ENCODE data around the gene CLDN17. TPM values are rescaled to one million over a fixed set of nuclear protein-coding genes. Genes with fewer than 3 reads are reported as not detected.

The CLDN17 gene
- total RNA-seq, 1 experiment from 2014 or later: not detected

DNA sequence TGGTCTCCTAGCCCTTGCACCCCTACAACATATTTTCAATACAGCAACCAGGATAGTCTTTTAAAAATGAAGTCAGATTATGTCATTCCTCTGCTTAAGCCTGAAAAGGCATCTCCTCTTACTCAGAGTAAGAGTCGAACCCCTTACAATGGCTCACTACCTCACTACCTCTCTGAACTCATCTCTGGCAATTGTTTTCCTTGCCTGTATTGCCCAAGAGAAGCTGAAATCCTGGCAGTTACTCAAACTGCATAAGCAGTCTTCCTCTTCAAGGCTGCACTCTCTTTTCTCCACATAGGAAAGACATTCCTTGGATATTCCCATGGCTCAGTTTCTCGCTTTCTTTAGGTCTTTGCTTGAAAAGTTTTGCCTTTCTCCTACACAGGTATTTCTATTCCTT lies 26.6 kb upstream of the CLDN17 start:
- no peaks in the 10 kb centered on the region for H3K27me3 Mint-ChIP-seq (ENCODE audit: insufficient read depth, unreplicated experiment)
- ChIA-PET CTCF (interaction anchor here (0.6 to 7.1 kb wide), 15 partner anchors 11 to 892 kb away, joined by 3 to 94 read pairs (median 4); no protein-coding TSS in a partner anchor), POLR2A (no interaction called here)
- H3K4me1 Mint-ChIP-seq (ENCODE audit: insufficient read depth, unreplicated experiment): no peaks in the 10 kb centered on the region
- no peak for TF ChIP-seq CTCF (IDR thresholded peaks at IDR 0.05; ENCODE audit: unreplicated experiment)
- intact Hi-C loops (cut with micrococcal nuclease): loop anchor here (5.0 kb wide), 2 partner anchors 46 to 251 kb away; no protein-coding TSS in a partner anchor
- DNase-seq (ENCODE audit: unreplicated experiment): no peak
- H3K9me3 Mint-ChIP-seq (ENCODE audit: unreplicated experiment): no peaks in the 10 kb centered on the region
- no peaks in the 10 kb centered on the region for H3K36me3 Mint-ChIP-seq (ENCODE audit: insufficient read depth, unreplicated experiment)
- H3K27ac Mint-ChIP-seq (ENCODE audit: low read depth, unreplicated experiment): no peak overlapping the region
- no peak overlapping the region for H3K4me3 Mint-ChIP-seq (ENCODE audit: unreplicated experiment)
- BruUV-seq (replicated peaks): no TSS peak

- TF ChIP-seq CTCF (IDR thresholded peaks at IDR 0.05; ENCODE audit: unreplicated experiment): no peak
- Mint-ChIP-seq H3K9me3 (ENCODE audit: unreplicated experiment) (no peaks in the 10 kb centered on the region), H3K27me3 (ENCODE audit: insufficient read depth, unreplicated experiment) (no peaks in the 10 kb centered on the region), H3K4me3 (ENCODE audit: unreplicated experiment) (no peak overlapping the region), H3K36me3 (ENCODE audit: insufficient read depth, unreplicated experiment) (no peaks in the 10 kb centered on the region), H3K27ac (ENCODE audit: low read depth, unreplicated experiment) (no peak overlapping the region), H3K4me1 (ENCODE audit: insufficient read depth, unreplicated experiment) (no peaks in the 10 kb centered on the region)
- intact Hi-C loops (cut with micrococcal nuclease): loop anchor here (2.0 to 5.0 kb wide), 3 partner anchors 43 to 248 kb away; no protein-coding TSS in a partner anchor
- POLR2A ChIA-PET: no interaction called here
- BruUV-seq (replicated peaks): no TSS peak
- CTCF ChIA-PET: interaction anchor here (7.1 kb wide), 1 partner anchor 147 kb away, joined by 94 read pairs; no protein-coding TSS in a partner anchor
- no peak for DNase-seq (ENCODE audit: unreplicated experiment)
Observed at GRCh38 chr21:30190554-30190953, 23.9 kb upstream of the CLDN17 start.

DNA sequence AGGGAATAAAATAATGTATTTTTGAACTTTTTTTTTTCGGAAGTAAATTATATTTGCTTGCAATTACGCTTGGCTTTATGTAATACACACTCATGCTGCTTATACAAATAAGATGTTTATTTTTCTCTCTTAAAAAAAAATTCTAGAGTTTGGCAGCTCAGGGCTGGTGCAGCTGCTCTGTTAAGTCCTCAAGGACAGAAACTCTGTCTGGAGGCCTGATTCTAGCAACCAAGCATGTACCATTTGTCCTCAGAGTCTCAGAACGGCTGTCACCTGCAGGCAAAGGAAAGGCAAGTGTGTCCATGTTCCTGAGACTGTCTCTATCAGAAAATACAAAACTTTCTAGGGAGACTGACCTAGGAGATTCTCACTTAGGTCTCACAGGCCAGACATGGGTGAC lies 23.2 kb upstream of the CLDN17 start:
- no peaks in the 10 kb centered on the region for H3K27me3 Mint-ChIP-seq (ENCODE audit: insufficient read depth, unreplicated experiment)
- no peak overlapping the region for H3K27ac Mint-ChIP-seq (ENCODE audit: low read depth, unreplicated experiment)
- no peaks in the 10 kb centered on the region for H3K4me1 Mint-ChIP-seq (ENCODE audit: insufficient read depth, unreplicated experiment)
- ChIA-PET POLR2A (no interaction called here), CTCF (no interaction called here)
- no peak for DNase-seq (ENCODE audit: unreplicated experiment)
- intact Hi-C loops (cut with micrococcal nuclease): loop anchor here (2.0 to 5.0 kb wide), 3 partner anchors 42 to 247 kb away; no protein-coding TSS in a partner anchor
- TF ChIP-seq CTCF (IDR thresholded peaks at IDR 0.05; ENCODE audit: unreplicated experiment): no peak
- no peak overlapping the region for H3K4me3 Mint-ChIP-seq (ENCODE audit: unreplicated experiment)
- BruUV-seq (replicated peaks): no TSS peak
- no peaks in the 10 kb centered on the region for H3K9me3 Mint-ChIP-seq (ENCODE audit: unreplicated experiment)
- no peaks in the 10 kb centered on the region for H3K36me3 Mint-ChIP-seq (ENCODE audit: insufficient read depth, unreplicated experiment)

DNA sequence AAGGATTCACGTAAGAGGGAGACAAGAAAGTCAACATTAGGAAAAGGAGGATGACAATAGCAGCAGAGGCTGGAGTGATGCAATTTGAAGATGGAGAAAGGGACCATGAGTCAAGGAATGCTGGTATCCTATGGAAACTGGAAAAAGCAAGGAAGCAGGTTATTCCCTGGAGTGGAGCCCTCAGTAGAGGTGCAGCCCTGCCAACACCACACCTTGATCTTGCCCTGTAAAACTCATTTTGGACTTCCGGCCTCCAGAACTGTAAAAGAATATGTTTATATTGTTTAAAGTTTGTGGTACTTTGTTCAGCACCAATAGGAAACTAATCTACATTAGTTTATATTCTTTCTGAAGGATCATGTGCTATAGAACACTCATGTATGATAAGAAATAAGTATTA lies 19.6 kb upstream of the CLDN17 start:
- BruUV-seq (replicated peaks): no TSS peak
- intact Hi-C loops (cut with micrococcal nuclease): no loop called here
- ChIA-PET POLR2A (no interaction called here), CTCF (interaction anchor here (0.6 to 1.5 kb wide), 4 partner anchors 9 to 142 kb away, joined by 3 to 5 read pairs (median 4); no protein-coding TSS in a partner anchor)
- H3K4me3 Mint-ChIP-seq (ENCODE audit: unreplicated experiment): no peak overlapping the region
- DNase-seq (ENCODE audit: unreplicated experiment): no peak
- no peak for TF ChIP-seq CTCF (IDR thresholded peaks at IDR 0.05; ENCODE audit: unreplicated experiment)
- no peaks in the 10 kb centered on the region for H3K36me3 Mint-ChIP-seq (ENCODE audit: insufficient read depth, unreplicated experiment)
- H3K27me3 Mint-ChIP-seq (ENCODE audit: insufficient read depth, unreplicated experiment): no peaks in the 10 kb centered on the region
- no peaks in the 10 kb centered on the region for H3K9me3 Mint-ChIP-seq (ENCODE audit: unreplicated experiment)
- no peak overlapping the region for H3K27ac Mint-ChIP-seq (ENCODE audit: low read depth, unreplicated experiment)
- H3K4me1 Mint-ChIP-seq (ENCODE audit: insufficient read depth, unreplicated experiment): no peaks in the 10 kb centered on the region

Data from MCF 10A (cell line).